Epidermal melanocyte (primary cell): ENCODE measurements around the gene PHKG2.

Source experiments
- DNase-seq: peaks from one replicate; pipeline ENCODE4 v3.0.0; 2011; ENCODE audit warnings: low spot score; ENCODE audit not compliant: insufficient read length

The PHKG2 gene

DNA sequence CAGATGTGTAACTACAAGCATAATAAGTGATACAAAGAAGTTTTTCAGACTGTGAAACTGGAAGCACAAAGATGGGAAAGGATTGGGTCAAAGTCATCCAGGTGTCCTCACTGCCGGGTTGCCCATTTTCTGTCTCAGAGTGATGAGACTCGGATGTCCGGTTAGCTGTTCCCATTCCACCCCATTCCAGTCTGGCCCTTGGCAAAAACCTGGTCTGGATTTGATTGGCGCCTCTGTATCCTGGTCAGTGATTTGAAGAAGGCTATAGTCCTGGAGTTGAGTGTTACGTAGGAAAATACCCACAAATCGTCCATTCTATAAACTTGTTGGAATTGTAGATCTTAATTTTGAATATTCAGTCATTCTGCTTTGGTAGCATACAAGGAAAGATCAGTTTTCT is 19.9 kb upstream of the PHKG2 start:
- no peak for DNase-seq

DNA sequence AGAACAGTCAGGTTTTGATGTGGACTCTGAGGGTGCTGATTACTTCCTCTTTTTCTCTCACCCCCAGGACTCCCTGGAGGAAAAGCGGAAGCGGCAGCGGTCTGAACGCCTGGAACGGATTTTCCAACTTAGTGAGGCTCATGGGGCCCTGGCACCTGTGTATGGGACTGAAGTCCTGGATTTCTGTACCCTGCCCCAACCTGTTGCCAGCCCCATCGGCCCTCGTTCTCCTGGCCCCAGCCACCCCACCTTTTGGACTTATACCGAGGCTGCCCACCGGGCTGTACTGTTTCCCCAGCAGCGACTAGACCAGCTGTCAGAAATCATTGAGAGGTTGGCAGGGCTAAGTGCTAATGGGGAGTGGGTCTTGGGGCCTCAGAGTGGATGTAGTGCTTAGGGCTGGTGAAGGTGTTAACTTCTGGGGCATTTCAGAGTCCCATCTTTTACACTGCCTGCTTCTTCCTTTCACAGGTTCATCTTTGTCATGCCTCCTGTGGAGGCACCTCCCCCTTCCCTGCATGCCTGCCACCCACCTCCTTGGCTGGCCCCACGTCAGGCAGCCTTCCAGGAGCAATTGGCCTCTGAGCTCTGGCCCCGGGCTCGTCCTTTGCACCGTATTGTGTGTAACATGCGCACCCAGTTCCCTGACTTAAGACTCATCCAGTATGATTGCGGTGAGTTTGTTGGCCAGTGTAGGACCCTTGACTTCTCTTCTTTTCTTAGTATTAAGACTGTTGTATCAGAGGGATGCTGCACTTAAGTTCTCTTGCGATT is 19.1 kb upstream of the PHKG2 start:
- DNase-seq: no peak

DNA sequence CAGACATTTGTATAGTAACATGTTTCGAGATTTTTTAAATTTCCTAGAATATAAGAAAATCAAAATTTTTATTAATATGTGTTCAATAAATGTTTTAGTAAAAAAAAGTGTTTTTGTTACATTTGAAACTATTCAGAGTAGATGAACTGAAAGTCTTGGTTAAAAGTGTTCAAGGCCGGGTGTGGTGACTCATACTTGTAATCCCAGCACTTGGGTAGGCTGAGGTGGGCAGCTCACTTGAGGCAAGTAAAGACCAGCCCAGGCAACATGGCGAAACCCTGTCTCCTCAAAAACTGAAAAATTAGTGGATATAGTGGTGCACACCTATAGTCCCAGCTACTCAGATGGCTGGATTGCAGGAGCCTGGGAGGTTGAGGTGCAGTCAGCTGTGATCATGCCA is 16.8 kb upstream of the PHKG2 start:
- no peak for DNase-seq

DNA sequence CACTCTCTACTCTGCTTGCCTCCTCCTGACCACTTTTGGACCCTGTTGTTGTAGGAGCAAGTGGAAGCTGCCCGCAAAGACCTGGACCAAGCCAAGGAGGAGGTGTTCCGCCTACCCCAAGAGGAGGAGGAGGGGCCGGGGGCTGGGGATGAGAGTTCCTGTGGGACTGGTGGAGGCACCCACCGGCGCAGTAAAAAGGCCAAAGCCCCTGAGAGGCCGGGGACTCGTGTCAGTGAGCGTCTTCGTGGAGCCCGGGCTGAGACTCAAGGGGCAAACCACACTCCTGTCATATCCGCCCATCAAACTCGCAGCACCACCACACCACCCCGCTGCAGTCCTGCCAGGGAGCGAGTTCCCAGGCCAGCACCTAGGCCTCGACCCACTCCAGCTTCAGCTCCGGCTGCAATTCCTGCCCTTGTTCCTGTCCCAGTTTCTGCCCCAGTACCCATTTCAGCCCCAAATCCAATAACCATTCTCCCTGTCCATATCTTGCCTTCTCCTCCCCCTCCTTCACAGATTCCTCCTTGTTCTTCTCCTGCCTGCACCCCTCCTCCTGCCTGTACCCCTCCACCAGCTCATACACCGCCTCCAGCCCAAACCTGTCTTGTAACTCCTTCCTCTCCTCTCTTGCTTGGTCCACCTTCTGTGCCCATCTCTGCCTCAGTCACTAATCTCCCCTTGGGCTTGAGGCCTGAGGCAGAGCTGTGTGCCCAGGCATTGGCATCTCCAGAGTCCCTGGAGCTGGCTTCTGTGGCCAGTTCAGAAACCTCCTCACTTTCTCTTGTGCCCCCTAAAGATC is 11.0 kb upstream of the PHKG2 start:
- DNase-seq: no peak

DNA sequence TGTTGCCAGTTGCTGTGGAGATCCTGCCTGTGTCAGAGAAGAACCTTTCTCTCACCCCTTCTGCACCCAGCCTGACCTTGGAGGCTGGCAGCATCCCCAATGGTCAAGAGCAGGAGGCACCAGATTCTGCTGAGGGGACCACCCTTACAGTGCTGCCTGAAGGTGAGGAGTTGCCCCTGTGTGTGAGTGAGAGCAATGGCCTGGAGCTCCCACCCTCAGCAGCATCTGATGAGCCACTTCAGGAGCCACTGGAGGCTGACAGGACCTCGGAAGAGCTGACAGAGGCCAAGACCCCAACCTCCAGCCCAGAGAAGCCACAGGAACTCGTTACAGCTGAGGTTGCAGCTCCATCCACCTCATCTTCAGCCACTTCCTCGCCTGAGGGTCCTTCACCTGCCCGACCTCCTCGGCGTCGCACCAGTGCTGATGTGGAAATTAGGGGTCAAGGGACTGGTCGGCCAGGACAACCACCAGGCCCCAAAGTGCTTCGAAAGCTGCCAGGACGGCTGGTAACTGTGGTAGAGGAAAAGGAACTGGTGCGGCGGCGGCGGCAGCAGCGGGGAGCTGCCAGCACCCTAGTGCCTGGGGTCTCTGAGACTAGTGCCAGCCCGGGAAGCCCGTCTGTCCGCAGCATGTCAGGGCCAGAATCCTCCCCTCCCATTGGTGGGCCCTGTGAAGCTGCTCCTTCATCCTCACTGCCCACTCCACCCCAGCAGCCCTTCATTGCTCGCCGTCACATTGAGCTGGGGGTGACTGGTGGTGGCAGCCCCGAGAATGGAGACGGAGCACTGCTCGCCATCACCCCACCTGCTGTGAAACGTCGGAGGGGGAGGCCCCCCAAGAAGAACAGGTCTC is 10.2 kb upstream of the PHKG2 start:
- DNase-seq: no peak

DNA sequence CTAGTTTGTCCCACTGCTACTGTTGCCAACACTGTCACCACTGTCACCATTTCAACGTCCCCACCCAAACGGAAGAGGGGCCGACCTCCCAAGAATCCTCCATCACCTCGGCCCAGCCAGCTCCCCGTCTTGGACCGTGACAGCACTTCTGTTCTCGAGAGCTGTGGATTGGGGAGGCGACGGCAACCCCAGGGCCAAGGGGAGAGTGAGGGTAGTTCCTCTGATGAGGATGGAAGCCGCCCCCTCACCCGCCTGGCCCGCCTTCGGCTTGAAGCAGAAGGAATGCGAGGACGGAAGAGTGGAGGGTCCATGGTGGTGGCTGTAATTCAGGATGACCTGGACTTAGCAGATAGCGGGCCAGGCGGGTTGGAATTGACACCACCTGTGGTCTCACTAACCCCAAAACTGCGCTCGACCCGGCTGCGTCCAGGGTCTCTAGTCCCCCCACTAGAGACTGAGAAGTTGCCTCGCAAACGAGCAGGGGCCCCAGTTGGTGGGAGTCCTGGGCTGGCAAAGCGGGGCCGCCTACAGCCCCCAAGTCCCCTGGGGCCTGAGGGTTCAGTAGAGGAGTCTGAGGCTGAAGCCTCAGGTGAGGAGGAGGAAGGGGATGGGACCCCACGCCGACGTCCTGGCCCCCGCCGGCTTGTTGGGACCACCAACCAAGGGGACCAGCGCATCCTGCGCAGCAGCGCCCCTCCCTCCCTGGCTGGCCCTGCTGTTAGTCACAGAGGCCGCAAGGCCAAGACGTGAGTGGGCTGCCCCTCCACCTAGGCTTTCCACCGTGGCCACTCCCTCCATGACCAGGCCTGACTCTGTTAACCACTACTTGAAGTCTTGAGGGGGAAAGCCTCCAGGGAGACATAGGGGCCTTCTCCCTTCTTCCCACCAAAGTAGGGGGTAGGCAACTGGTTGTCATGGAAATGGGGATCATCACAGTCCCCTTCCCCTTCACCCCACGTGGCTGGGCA is 9.0 kb upstream of the PHKG2 start:
- DNase-seq: no peak

DNA sequence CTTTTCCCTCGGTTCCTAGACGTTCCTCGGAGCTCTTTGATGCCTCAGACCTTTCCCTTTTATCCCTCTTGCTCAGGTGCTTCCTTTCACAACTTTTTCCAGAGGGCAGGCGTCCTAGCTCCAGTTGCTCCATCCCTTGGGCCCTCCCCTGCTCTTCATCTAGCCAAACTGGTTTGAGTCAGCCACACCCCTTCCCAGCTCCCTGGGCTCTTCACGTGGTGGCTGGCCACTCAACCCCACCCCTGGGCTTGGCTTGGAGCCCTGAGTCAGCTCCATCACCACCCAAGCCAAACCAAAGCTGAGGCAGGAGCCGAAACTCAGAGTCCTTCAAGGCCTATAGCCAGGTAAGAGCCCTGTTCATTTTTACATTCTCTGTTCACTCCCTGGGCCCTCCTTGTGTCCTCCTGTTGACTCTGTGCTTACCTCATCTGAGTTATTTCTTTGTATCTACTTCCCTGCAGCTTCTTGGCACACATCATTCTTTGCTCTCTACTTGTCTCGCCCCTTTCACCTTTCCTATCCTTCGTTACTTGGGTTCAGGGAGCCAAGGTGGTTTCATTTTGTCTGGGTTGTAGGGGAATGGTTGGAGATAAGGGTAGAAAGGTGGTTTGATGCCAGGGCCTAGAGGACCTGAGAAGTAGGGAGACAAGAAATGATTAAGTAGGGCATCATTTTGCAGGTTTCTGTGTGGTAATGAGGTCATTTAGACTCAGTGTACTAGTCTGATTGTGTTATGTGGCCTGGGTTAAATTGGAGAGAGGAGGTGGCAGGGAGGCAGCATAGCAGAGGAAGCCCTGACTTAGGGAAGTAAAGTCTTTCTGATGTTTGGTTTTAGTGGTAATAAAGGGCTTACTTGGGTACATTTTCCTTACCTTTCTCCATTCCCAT is 7.6 kb upstream of the PHKG2 start:
- no peak for DNase-seq

DNA sequence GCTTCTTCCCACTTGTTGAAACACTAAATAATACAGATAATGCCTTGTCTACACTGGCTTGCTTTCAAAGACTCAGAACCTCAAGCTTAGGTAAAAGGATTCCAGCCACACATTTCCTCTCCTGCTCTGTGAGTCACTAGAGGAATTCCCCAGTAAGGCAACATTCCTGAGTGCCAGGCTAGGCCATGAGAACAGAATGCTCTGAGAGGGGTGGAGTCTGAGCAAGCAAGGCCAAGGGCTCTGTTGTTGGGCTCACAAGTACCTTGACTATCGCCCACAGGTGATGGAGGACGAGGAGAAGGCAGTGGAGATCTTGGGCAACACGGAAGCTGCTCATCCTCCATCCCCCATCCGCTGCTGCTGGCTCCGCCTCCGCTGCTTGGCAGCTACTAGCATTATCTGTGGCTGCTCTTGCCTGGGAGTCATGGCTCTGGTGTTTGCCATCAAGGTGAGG is 6.7 kb upstream of the PHKG2 start:
- peak; percentile 59 for DNase-seq

DNA sequence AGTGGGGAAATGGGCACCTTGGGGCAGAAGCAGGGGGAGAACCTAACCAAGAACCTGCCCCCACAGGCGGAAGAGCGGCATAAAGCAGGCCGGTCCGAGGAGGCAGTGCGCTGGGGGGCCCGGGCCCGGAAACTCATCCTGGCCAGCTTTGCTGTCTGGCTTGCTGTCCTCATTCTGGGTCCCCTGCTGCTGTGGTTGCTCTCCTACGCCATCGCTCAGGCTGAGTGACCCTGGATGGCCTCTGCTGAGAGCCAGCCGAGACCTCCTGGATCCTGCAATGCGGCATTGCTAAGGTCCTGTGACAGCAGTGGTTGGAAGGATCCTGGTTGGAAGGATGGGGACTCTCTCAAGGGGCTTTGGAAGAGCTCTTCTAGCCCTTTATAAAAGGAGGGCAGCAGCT is 4.5 kb upstream of the PHKG2 start:
- no peak for DNase-seq

DNA sequence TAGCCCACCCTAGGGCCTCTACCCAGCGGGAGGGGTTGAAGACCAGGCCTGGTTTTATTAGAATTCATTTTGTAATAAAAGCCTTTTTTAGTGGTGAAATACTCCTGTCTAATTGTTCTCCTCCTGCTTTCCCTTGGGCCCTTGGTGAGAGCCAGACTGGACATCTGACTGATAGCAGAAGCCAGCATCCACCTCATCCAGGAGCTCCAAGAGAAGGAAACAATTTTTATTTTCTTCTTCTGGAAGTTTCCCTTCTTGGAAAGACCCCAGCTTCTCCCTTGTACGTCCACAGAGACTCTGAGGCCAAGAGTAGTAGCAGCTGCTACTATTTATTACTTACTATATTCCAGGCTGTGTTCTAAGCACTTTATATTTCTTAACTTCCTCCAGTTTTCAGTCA is 4.0 kb upstream of the PHKG2 start:
- DNase-seq: no peak

DNA sequence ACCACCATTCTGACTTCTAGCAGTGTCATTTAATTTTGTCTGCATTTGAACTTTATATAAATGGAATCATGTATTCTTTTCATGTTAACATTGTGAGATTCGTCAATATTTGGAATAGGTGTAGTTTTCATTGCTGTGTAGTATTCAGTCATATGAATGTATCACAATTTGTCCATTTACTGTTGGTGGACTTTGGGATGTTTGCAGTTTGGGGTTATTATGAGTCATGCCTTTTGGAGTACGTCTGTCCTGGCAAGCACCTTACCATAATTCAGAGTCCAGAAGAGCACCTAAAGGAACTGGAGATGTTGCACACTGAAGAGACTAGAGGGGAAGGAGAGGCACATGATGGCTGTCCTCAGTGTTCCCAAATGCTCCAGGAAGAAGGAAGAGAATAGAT is 3.1 kb upstream of the PHKG2 start:
- DNase-seq: no peak

DNA sequence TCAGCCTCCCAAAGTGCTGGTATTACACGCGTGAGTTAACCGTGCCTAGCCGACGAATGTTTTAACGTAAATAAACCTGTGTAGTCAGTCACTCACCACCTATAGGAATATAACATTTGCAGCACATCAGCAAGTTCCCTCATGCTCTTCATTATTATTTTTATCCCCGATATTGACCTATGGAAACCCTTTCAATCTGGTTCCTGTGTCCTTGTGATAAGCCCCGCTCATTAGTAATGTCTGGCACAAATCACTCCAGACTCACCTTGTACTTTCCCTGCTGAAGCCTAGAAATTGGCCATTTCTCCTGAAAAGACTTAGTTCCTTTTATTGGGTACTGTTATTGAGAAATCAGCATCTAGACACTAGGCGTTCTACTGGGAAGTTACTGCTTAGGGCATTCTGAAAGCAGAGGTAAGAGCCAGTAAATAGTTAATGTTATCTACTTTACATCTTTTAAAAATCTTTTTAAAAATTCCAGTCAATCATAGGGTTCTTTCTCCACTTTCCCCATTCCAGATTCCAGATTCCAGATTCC is 1.5 kb upstream of the PHKG2 start:
- no peak for DNase-seq

DNA sequence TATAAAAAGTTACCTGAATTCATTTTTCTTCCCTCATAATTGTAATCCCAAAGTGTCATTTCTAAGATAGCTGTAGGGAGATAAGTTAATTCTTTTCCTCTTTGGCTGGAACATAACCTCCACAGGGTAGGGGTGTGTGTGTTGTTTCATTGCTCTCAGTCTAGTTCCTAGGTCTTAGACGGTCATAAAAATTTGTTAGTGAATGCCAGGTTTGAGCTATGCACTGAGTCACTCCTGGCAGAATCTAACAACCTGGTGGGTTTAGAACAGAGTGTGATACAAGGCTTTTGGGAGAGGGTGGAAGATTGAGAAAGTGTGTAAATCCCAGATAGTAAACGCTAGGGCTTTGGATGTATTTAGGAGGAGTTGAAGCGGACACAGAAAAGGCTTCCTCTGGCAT is 894 bp upstream of the PHKG2 start:
- no peak for DNase-seq

DNA sequence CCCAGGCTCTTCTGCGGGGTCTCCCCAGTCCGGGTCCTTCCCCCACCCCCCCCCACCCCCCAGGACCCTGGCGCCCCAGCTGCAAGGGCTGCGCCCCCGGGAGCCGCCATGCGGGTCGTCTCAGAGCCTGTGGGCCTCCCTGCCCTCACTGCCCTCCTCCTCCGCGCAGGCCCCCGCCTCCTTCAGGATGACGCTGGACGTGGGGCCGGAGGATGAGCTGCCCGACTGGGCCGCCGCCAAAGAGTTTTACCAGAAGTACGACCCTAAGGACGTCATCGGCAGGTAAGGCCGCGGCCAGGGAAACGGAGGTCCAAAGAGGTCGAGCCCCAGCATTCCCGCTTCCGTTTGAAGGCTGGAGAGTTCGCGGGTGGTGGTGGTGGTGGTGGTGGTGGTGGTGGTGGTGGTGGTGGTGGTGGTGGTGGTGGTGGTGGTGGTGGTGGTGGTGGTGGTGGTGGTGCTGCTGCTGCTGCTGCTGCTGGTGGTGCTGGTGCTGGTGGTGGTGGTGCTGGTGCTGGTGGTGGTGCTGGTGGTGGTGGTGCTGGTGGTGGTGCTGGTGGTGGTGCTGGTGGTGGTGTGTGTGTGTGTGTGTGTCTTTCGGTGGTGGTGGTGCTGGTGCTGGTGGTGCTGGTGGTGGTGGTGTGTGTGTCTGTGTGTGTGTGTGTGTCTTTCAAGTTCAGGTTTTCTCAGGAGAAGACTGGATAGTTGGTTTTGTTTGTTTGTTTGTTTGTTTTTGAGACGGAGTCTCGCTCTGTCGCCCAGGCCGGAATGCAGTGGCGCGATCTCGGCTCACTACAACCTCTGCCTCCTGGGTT is 615 bp downstream of the PHKG2 start:
- peak; percentile 40 for DNase-seq

DNA sequence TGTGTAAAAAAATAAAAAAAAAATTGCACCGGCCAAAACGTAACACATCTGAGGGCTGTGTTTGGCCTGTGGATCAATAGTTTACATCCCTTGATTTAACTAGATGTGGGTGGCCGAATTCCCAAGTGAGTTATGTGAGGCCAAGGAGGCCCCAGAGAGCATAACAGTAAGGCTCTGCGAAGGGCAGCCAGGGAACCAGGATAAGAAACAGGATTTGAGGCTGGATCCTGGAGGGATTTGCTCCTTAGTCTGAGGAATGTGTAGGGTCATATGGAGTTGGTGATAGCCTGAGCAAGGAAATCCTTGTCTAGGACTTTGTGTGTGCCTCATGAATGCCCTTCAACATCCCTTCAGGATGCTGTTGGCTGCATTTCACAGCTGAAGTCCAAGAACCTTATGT is 2.0 kb downstream of the PHKG2 start:
- DNase-seq: no peak

DNA sequence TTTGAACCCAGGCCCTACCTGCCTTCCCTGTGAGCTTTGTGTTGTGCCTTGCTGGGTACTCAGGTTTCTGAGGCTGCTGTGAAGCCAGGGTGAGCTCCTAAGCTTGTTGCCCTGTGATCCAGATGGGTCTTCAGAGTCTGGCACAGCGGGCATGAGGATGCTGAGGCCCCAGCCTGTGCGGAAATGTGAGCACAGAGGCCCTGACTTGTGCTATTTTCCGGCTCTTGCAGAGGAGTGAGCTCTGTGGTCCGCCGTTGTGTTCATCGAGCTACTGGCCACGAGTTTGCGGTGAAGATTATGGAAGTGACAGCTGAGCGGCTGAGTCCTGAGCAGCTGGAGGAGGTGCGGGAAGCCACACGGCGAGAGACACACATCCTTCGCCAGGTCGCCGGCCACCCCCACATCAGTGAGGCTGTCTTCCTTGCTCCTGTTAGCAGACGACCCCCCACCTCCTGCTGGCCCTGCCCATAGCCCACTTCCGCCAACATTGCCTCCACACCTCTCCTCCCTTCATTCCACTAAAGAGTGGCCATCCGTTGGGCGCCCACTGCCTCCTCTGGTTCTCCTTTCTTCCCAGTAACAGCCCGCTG is 2.7 kb downstream of the PHKG2 start:
- DNase-seq: no peak

DNA sequence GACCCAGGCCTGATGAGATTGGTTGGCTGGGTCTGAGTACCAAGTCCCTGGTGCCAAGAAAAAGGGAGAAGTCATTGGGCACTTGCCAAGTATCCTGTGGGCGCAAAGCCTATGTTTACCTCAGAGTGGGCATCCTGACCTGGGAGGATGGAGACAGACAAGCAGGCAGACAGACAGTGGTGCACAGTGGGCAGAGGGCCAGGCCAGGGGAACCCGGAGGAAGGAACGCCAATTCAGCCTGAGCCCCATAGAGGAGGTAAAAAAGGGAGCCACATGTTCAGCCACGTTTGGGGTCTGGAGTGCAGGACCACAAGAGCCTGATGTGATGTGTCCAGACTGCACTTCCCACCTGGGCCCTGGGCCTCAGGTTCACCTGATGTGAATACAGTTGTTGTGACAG is 5.4 kb downstream of the PHKG2 start:
- DNase-seq: no peak
